ENCODE data around the gene HOXD11. TPM values are rescaled to one million over a fixed set of nuclear protein-coding genes. Genes with fewer than 3 reads are reported as not detected.

Gene HOXD11
- total and polyA plus RNA-seq, 2 of the 4 experiments (the other 2 are of a cell fraction) = not detected

DNA sequence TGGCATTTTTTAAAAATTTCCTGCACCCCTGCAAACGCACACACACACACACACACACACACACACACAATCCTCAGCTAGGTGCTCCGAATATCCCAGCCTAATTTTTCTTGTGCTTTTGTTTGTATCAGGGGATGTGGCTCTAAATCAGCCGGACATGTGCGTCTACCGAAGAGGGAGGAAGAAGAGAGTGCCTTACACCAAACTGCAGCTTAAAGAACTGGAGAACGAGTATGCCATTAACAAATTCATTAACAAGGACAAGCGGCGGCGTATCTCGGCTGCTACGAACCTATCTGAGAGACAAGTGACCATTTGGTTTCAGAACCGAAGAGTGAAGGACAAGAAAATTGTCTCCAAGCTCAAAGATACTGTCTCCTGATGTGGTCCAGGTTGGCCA, 12.7 kb upstream of the HOXD11 start:
- Histone ChIP-seq H3K27ac (ENCODE audit: insufficient read depth, low read length) (no peak overlapping the region), H2BK15ac (ENCODE audit: low read depth, low read length) (no peak overlapping the region), H3K79me1 (ENCODE audit: low read depth in 1 of 2, low read length in 2 of 2) (no peaks in the 10 kb centered on the region), H3K27me3 (ENCODE audit: control insufficient read depth, insufficient read depth, low read length) (peaks cover 90% of the 10 kb centered on the region), H2BK5ac (ENCODE audit: low read depth, low read length, poor library complexity, severe bottlenecking) (no peak overlapping the region), H4K5ac (ENCODE audit: low read depth, low read length) (no peak overlapping the region), H3K4me2 (ENCODE audit: low read depth, low read length) (no peak overlapping the region), H4K8ac (ENCODE audit: low read depth in 2 of 2, low read length in 2 of 2) (no peak overlapping the region), H2AK5ac (ENCODE audit: low read depth, low read length) (no peak overlapping the region), H4K91ac (ENCODE audit: insufficient read depth, low read depth, low read length) (no peak overlapping the region), H3K9me1 (ENCODE audit: insufficient read depth, low read length) (no peaks in the 10 kb centered on the region), H3K36me3 (ENCODE audit: control insufficient read depth, insufficient read depth, low read length) (no peaks in the 10 kb centered on the region), H4K20me1 (ENCODE audit: insufficient read depth, low read length) (no peaks in the 10 kb centered on the region), H2BK20ac (ENCODE audit: low read depth, low read length) (no peak overlapping the region), H3K4ac (ENCODE audit: low read depth, low read length) (no peak overlapping the region), H3K14ac (replicated peaks; ENCODE audit: low read depth, low read length) (no peak overlapping the region), H3K4me1 (ENCODE audit: control insufficient read depth, insufficient read depth, low read length) (peaks cover 3% of the 10 kb centered on the region; the same call in 1 of the 2 replicates), H3K4me3 (ENCODE audit: insufficient read depth, low read depth, low read length) (no peak overlapping the region), H3K23ac (ENCODE audit: low read depth, low read length) (no peak overlapping the region), H2AK9ac (replicated peaks; ENCODE audit: low read depth, low read length, poor library complexity) (no peak overlapping the region), H3K56ac (ENCODE audit: extremely low read depth, insufficient read depth, low read length) (no peak overlapping the region), H2BK120ac (ENCODE audit: low read depth, low read length) (no peak overlapping the region), H3K18ac (ENCODE audit: low read depth, low read length) (no peak overlapping the region), H3K9me3 (ENCODE audit: control insufficient read depth, insufficient read depth, low read length) (peaks cover 9% of the 10 kb centered on the region), H3K9ac (ENCODE audit: low read depth, low read length) (no peak overlapping the region), H2AFZ (replicated peaks; ENCODE audit: low read length, poor library complexity) (no peak overlapping the region)
- intact Hi-C loops (cut with micrococcal nuclease) (loop anchor here (10.0 kb wide), 1 partner anchor 1390 kb away; no protein-coding TSS in a partner anchor), in situ Hi-C loops (cut with MboI; ENCODE audit: low sequenced_read_pairs) (loop anchor here (10.0 to 25.0 kb wide), 4 partner anchors 410 to 1357 kb away; no protein-coding TSS in a partner anchor), dilution Hi-C loops (cut with HindIII; ENCODE audit: low sequenced_read_pairs, unreplicated experiment) (no loop called here)
- TF ChIP-seq CHD1 (IDR thresholded peaks at IDR 0.05; ENCODE audit: low read depth, low read length) = no peak
- no peak for TF ChIP-seq USF2 (IDR thresholded peaks at IDR 0.05; ENCODE audit: low read depth, low read length)
- no peak for TF ChIP-seq MXI1 (IDR thresholded peaks at IDR 0.05; ENCODE audit: borderline replicate concordance, low read depth, low read length)
- no peak for TF ChIP-seq SMC3 (IDR thresholded peaks at IDR 0.05; ENCODE audit: low read depth, low read length)
- no peak for TF ChIP-seq MAFK (IDR thresholded peaks at IDR 0.05; ENCODE audit: low read depth, low read length)
- TF ChIP-seq BHLHE40 (IDR thresholded peaks at IDR 0.05; ENCODE audit: low read depth, low read length) = no peak
- TF ChIP-seq RCOR1 (IDR thresholded peaks at IDR 0.05; ENCODE audit: insufficient replicate concordance, low read length) = no peak
- TF ChIP-seq, protein P1, sequence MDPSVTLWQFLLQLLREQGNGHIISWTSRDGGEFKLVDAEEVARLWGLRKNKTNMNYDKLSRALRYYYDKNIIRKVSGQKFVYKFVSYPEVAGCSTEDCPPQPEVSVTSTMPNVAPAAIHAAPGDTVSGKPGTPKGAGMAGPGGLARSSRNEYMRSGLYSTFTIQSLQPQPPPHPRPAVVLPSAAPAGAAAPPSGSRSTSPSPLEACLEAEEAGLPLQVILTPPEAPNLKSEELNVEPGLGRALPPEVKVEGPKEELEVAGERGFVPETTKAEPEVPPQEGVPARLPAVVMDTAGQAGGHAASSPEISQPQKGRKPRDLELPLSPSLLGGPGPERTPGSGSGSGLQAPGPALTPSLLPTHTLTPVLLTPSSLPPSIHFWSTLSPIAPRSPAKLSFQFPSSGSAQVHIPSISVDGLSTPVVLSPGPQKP (IDR thresholded peaks at IDR 0.05; ENCODE audit: borderline replicate concordance, low read depth, low read length) = no peak
- TF ChIP-seq RFX5 (IDR thresholded peaks at IDR 0.05; ENCODE audit: low read depth, low read length) = no peak
- BruUV-seq (replicated peaks) = no TSS peak
- CTCF ChIA-PET = interaction anchor here (1.5 kb wide), 1 partner anchor 404 kb away, joined by 5 read pairs; no protein-coding TSS in a partner anchor
- no CpG with 5 or more reads among the region's 12 CpGs for WGBS, 2 experiments (ENCODE audit: extremely low coverage in 2 of 2, insufficient read length in 1 of 2)
- DNase-seq = no peak
- ATAC-seq (ENCODE audit: low read depth) = no peak
- POLR2A ChIA-PET (ENCODE audit: unreplicated experiment) = no interaction called here
